ENCODE measurements around the gene EBI3. TPM values are rescaled to one million over a fixed set of nuclear protein-coding genes. Genes with fewer than 3 reads are reported as not detected.

The EBI3 gene
- total RNA-seq, result 10 to 100 TPM in 1 of 2 experiments, 1 to 10 TPM in 1; 7.8 to 11.8 TPM

GRCh38 chr19:4229179-4229931, at the start of gene EBI3:
EBI3 (plus strand) TSS chr19:4229523; CDS start chr19:4229551, 28 bp downstream.
- CTCF ChIA-PET, result interaction anchor here (1.1 kb wide), 1 partner anchor 24 kb away, joined by 3 read pairs; no protein-coding TSS in a partner anchor
- peaks cover 7% of the 10 kb centered on the region for H3K4me1 Mint-ChIP-seq (ENCODE audit: low read depth)
- H3K4me3 Mint-ChIP-seq, result no peak within 1 kb of the TSS
- peaks cover 6% of the 10 kb centered on the region for H3K27me3 Mint-ChIP-seq (ENCODE audit: low read depth)
- no peaks in the 10 kb centered on the region for H3K36me3 Mint-ChIP-seq (ENCODE audit: low read depth)
- peak within 1 kb of the TSS; percentile 60 for H3K27ac Mint-ChIP-seq
- intact Hi-C loops (cut with micrococcal nuclease), result loop anchor here (1.0 kb wide), 1 partner anchor 18 kb away; the partner anchor contains the start of gene YJU2
- H3K9me3 Mint-ChIP-seq, result no peaks in the 10 kb centered on the region
- DNase-seq, result peak; percentile 90

- DNase-seq, result no peak
- Mint-ChIP-seq H3K36me3 (ENCODE audit: low read depth) (peaks cover 10% of the 10 kb centered on the region), H3K27ac (peak overlapping the region; percentile 41), H3K4me1 (ENCODE audit: low read depth) (peaks cover 34% of the 10 kb centered on the region), H3K4me3 (peak overlapping the region; percentile 97), H3K27me3 (ENCODE audit: low read depth) (no peaks in the 10 kb centered on the region), H3K9me3 (no peaks in the 10 kb centered on the region)
- intact Hi-C loops (cut with micrococcal nuclease), result loop anchor here (5.0 kb wide), 1 partner anchor 114 kb away; the partner anchor contains the start of gene ZBTB7A
- CTCF ChIA-PET, result no interaction called here
Measured at GRCh38 chr19:4181053-4181508, 48.2 kb upstream of the EBI3 start.

DNA sequence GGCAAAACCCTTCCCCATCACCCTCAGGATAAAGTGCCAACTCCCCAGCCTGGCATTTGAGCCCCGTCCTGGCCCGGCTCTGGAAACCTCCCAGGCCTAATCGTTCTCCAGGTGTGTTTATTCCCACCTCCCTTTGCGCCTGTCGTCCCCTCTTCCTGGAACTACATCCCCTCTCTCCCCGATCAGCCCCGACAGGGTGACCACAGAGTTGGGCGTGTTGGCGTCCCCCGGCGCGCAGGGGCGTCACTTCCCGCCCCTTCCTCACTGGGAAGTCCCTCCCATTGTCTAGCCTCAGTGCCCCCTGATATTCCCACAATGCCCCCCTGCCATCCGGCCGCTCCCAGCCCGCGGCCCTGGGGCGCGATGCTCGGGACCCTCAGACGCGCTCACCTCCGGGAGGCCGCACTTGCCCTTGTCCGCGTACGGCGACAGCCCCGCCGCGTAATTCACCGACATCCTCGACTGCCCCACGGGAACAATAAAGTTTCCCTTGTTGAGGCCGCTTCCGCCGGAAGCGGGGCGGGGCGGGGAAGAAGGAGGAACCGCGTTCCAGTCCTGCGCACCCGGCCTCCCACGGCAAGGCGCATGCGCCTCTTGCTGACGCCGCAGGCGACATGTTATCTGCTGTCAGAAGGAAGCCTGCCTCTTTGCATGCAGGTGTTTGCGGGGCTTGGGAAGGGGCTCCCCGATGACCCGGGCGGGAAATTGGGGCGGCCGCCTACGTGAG, 47.1 kb upstream of the EBI3 start, which contains the start of the genes ANKRD24 and SIRT6:
TSS of gene ANKRD24 (plus strand) at position 606 of the 727 bp plus-strand sequence. CDS start 3,737 bp downstream, outside the sequence.
TSS of gene SIRT6 (minus strand) at position 480 of the 727 bp plus-strand sequence. CDS start at position 456, 24 bp downstream.
- CTCF ChIA-PET, result no interaction called here
- DNase-seq, result peak; percentile 97
- H3K9me3 Mint-ChIP-seq, result no peaks in the 10 kb centered on the region
- H3K36me3 Mint-ChIP-seq (ENCODE audit: low read depth), result peaks cover 10% of the 10 kb centered on the region
- peak within 1 kb of the TSS; percentile 93 for H3K27ac Mint-ChIP-seq
- no peaks in the 10 kb centered on the region for H3K27me3 Mint-ChIP-seq (ENCODE audit: low read depth)
- H3K4me3 Mint-ChIP-seq, result peak within 1 kb of the TSS; percentile 97
- peaks cover 34% of the 10 kb centered on the region for H3K4me1 Mint-ChIP-seq (ENCODE audit: low read depth)
- intact Hi-C loops (cut with micrococcal nuclease), result loop anchor here (1.0 to 5.0 kb wide), 4 partner anchors 115 to 1049 kb away; partner anchors contain the start of genes MRPL54, PIAS4 and ZBTB7A

DNA sequence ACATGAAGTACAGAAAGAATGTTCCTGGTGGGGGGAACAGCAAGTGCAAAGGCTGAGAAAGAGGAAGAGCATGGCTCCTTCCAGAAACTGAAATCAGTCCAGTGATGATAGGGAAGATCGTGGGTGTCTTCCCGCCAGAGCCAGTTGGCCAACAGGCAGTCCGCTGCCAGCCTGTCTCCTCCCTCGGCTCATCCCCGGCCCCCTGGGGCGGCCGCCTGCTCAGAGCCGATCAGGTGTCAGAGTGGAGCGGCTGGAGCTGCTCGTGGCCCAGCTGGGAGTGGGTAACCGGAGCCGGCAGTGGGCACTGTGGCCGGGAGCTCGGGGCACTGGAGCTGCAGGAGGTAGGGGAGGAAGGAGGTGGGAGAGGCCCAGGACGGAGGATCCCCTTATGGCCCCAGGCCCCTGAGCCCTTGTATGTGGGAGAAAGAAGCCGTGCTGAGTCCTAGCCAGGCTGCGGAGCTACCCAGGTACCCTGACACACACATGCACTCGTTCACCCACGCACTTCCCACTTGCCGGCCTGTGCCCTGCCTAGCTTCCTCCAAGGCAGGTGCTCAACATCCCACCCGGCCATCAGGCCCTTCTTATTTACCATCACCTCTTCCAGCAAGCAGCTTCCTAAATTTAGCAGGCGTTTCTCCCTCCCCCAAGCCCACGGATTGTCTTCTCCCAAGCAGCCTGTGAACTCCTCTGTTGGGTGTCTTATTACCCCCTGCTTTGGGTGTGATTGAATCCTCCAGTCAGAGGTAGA, 45.2 kb upstream of the EBI3 start:
- intact Hi-C loops (cut with micrococcal nuclease), result loop anchor here (2.0 to 5.0 kb wide), 2 partner anchors 117 to 1051 kb away; partner anchors contain the start of gene ZBTB7A
- CTCF ChIA-PET, result no interaction called here
- H3K36me3 Mint-ChIP-seq (ENCODE audit: low read depth), result peaks cover 10% of the 10 kb centered on the region

GRCh38 chr19:4184718-4185352, 44.5 kb upstream of the EBI3 start:
- Mint-ChIP-seq H3K27me3 (ENCODE audit: low read depth) (no peaks in the 10 kb centered on the region), H3K27ac (no peak overlapping the region)
- CTCF ChIA-PET, result no interaction called here

More for the DNA sequence above, 45.2 kb upstream of the EBI3 start:
- no peak overlapping the region for H3K27ac Mint-ChIP-seq
- peaks cover 34% of the 10 kb centered on the region for H3K4me1 Mint-ChIP-seq (ENCODE audit: low read depth)
- peak overlapping the region; percentile 97 for H3K4me3 Mint-ChIP-seq
- no peak for DNase-seq
- no peaks in the 10 kb centered on the region for H3K9me3 Mint-ChIP-seq
- no peaks in the 10 kb centered on the region for H3K27me3 Mint-ChIP-seq (ENCODE audit: low read depth)

DNA sequence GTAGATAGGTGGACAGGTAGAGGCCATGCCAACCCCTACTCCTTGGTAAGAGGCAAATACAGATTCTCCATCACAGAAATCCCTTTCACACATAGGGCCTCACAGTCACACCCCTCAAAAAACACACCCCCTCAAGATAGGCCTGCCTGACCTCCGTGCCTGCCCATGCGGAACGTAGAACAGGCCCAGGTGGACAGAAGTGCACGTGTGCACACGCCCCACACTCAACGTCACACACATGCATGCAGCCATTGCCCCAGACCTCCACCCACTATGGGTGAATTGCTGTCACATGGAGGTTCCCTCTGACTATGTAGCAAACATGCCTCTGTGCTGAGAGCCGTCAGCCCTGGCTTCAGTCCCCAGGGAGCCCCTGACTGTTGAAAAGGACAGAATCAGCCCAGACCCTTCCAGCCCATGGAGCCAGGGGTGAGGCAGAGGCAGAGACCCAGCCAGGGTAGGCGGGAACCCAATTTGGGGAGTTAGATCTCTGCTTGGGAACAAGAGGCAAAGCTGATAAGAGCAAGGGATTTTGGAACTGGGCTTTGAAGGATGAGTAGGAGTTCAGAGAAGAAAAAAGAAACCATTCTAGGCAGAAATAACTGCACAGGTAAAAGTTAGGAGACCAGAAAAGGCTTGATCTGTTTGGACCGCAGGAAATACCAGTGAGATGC, 43.8 kb upstream of the EBI3 start:
- Mint-ChIP-seq H3K36me3 (ENCODE audit: low read depth) (peaks cover 2% of the 10 kb centered on the region), H3K27me3 (ENCODE audit: low read depth) (no peaks in the 10 kb centered on the region), H3K4me3 (no peak overlapping the region), H3K9me3 (no peaks in the 10 kb centered on the region), H3K27ac (no peak overlapping the region), H3K4me1 (ENCODE audit: low read depth) (peaks cover 22% of the 10 kb centered on the region)
- no peak for DNase-seq
- intact Hi-C loops (cut with micrococcal nuclease), result loop anchor here (1.0 to 5.0 kb wide), 3 partner anchors 19 to 199 kb away; no protein-coding TSS in a partner anchor
- CTCF ChIA-PET, result no interaction called here

More at GRCh38 chr19:4184718-4185352, 44.5 kb upstream of the EBI3 start:
- Mint-ChIP-seq H3K4me1 (ENCODE audit: low read depth) (peaks cover 27% of the 10 kb centered on the region), H3K4me3 (no peak overlapping the region), H3K9me3 (no peaks in the 10 kb centered on the region), H3K36me3 (ENCODE audit: low read depth) (peaks cover 4% of the 10 kb centered on the region)
- intact Hi-C loops (cut with micrococcal nuclease), result loop anchor here (5.0 kb wide), 2 partner anchors 43 to 118 kb away; partner anchors contain the start of gene ZBTB7A
- DNase-seq, result no peak

GRCh38 chr19:4186087-4186993, 43.0 kb upstream of the EBI3 start:
- intact Hi-C loops (cut with micrococcal nuclease), result loop anchor here (1.0 to 5.0 kb wide), 3 partner anchors 20 to 200 kb away; no protein-coding TSS in a partner anchor
- no peak overlapping the region for H3K27ac Mint-ChIP-seq
- H3K27me3 Mint-ChIP-seq (ENCODE audit: low read depth), result no peaks in the 10 kb centered on the region
- H3K36me3 Mint-ChIP-seq (ENCODE audit: low read depth), result no peaks in the 10 kb centered on the region
- H3K9me3 Mint-ChIP-seq, result no peaks in the 10 kb centered on the region
- CTCF ChIA-PET, result interaction anchor here (0.6 to 0.8 kb wide), 3 partner anchors 8 to 606 kb away, joined by 3 read pairs; no protein-coding TSS in a partner anchor
- no peak overlapping the region for H3K4me3 Mint-ChIP-seq
- DNase-seq, result peak; percentile 92
- peaks cover 15% of the 10 kb centered on the region for H3K4me1 Mint-ChIP-seq (ENCODE audit: low read depth)

DNA sequence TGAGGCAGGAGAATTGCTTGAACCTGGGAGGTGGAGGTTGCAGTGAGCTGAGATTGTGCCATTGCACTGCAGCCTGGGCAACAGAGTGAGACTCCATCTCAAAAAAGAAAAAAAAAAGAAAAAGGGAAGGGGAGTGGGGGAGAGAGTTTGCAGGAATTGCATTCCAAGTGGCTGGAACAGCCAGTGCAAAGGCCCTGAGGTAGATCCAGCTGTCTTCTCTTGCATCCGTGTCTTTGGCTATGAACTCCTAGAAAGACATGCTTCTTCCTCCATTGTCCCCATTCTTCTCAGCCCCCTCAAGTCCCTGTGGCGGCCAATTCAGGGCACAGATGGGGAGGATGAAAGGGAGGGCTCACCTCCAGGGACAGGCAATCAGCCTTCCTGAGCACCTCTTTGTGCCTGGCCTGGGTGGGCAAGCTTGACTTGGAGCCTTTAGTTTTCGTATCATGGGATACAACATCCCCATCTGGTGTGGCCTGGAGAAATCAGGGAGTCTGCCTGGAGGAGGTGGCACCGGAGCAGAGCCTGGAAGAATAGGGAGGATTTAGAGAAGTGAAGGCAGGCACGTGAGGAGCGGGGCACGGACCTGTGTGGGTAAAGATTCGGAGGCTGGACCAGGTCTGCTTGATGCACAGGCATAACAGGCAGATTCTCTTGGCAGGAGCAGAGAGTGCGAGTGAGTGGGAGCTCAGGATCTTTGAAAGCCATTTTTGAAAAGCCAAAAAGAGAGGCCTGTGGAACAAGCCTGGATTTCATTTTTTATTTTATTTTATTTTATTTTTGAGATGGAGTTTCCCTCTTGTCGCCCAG, 41.8 kb upstream of the EBI3 start:
- no peak for DNase-seq
- Mint-ChIP-seq H3K4me1 (ENCODE audit: low read depth) (peaks cover 9% of the 10 kb centered on the region), H3K27ac (no peak overlapping the region), H3K4me3 (no peak overlapping the region), H3K36me3 (ENCODE audit: low read depth) (no peaks in the 10 kb centered on the region), H3K27me3 (ENCODE audit: low read depth) (no peaks in the 10 kb centered on the region), H3K9me3 (no peaks in the 10 kb centered on the region)
- intact Hi-C loops (cut with micrococcal nuclease), result loop anchor here (2.0 to 5.0 kb wide), 2 partner anchors 21 to 45 kb away; no protein-coding TSS in a partner anchor
- CTCF ChIA-PET, result interaction anchor here (0.6 to 1.1 kb wide), 3 partner anchors 14 to 641 kb away, joined by 3 to 5 read pairs (median 4); no protein-coding TSS in a partner anchor

DNA sequence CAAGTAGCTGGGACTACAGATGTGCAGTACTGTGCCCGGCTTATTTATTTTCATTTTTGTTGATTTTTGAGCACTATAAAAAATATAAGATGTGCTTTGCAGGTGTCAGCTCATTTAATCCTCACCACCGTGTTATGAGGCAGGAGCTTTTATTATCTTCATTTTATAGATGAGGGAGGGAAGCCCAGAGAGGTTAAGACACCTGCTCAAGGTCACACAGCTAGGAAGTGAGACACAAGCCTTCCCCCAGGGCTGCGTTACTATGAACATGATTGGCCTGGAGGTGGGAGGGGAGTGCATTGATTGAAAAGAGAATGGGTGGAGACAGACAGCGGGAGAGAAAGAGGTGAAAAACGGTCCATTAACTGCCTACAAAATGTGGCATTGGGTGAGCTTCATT, 39.7 kb upstream of the EBI3 start:
- DNase-seq, result no peak
- H3K36me3 Mint-ChIP-seq (ENCODE audit: low read depth), result no peaks in the 10 kb centered on the region
- no peaks in the 10 kb centered on the region for H3K4me1 Mint-ChIP-seq (ENCODE audit: low read depth)
- no peak overlapping the region for H3K4me3 Mint-ChIP-seq
- intact Hi-C loops (cut with micrococcal nuclease), result loop anchor here (5.0 kb wide), 1 partner anchor 47 kb away; no protein-coding TSS in a partner anchor
- peaks cover 12% of the 10 kb centered on the region for H3K27me3 Mint-ChIP-seq (ENCODE audit: low read depth)
- CTCF ChIA-PET, result no interaction called here
- H3K9me3 Mint-ChIP-seq, result no peaks in the 10 kb centered on the region
- no peak overlapping the region for H3K27ac Mint-ChIP-seq

Data from activated naive CD4-positive, alpha-beta T cell treated with anti-CD3 and anti-CD28 coated beads for 36 hours (primary cell).